Epithelial cell of proximal tubule (primary cell): ENCODE measurements around the gene GLIPR1L2. TPM values are rescaled to one million over a fixed set of nuclear protein-coding genes. Genes with fewer than 3 reads are reported as not detected.
"Not testable (repeated sequence)": the region's sequence is repeated elsewhere in the genome, so short reads cannot be mapped to it uniquely, and the experiment has no call there.

ENCODE experiments used
- DNase-seq: peaks from one replicate; pipeline ENCODE4 v3.0.0-alpha.2; 2011; ENCODE audit warnings: low read depth
- H3K4me3 ChIP-seq: 2 replicates; pipeline ENCODE4 v1.5.1; 2011; ENCODE audit warnings: low read depth, mild to moderate bottlenecking, low read length
- CTCF ChIP-seq: conservative IDR thresholded peaks from 2 replicates; pipeline ENCODE4 v1.5.1; 2012; ENCODE audit warnings: low read depth, mild to moderate bottlenecking, low read length
- total RNA-seq: library from RNA; depleted of rRNA; stranded (reverse); fragments of >200 nt; gene quantifications from 2 replicates; pipeline ENCODE4 v1.2.3, GENCODE V29; 2015

Gene GLIPR1L2
- total RNA-seq: 0.12 and 0.14 TPM in 2 replicates

GRCh38 chr12:75390899-75391538 is at the start of gene GLIPR1L2:
Gene GLIPR1L2 (plus strand): TSS chr12:75391089. CDS start chr12:75391117, 28 bp downstream.
- H3K4me3 ChIP-seq: peak within 1 kb of the TSS; percentile 71
- peak; percentile 84 for TF ChIP-seq CTCF
- peak; percentile 87 for DNase-seq

GRCh38 chr12:75341873-75342272 is 49.0 kb upstream of the GLIPR1L2 start:
- DNase-seq: no peak
- no peak for TF ChIP-seq CTCF
- no peak overlapping the region for H3K4me3 ChIP-seq

- H3K4me3 ChIP-seq: no peak overlapping the region
- TF ChIP-seq CTCF: no peak
- DNase-seq: no peak
Observed at GRCh38 chr12:75345531-75345930, 45.4 kb upstream of the GLIPR1L2 start.

GRCh38 chr12:75346215-75346614 is 44.7 kb upstream of the GLIPR1L2 start:
- not testable (repeated sequence) for H3K4me3 ChIP-seq, DNase-seq

- no peak for TF ChIP-seq CTCF
- H3K4me3 ChIP-seq: no peak overlapping the region
- DNase-seq: no peak
Observed at GRCh38 chr12:75349946-75350345, 40.9 kb upstream of the GLIPR1L2 start.

- TF ChIP-seq CTCF: no peak
- H3K4me3 ChIP-seq: no peak overlapping the region
- DNase-seq: no peak
Observed at GRCh38 chr12:75350413-75350812, 40.5 kb upstream of the GLIPR1L2 start.

- DNase-seq: no peak
- no peak for TF ChIP-seq CTCF
- H3K4me3 ChIP-seq: no peak overlapping the region
Observed at GRCh38 chr12:75354011-75354410, 36.9 kb upstream of the GLIPR1L2 start.

- no peak for TF ChIP-seq CTCF
- H3K4me3 ChIP-seq: no peak overlapping the region
- DNase-seq: no peak
Observed at GRCh38 chr12:75360920-75361319, 30.0 kb upstream of the GLIPR1L2 start.
